HEK293 (cell line): ENCODE data around the gene BBLN.
A peak's percentile ranks its signal among the peaks of the same experiment; 100 is the strongest.
"Not testable (repeated sequence)": the region's sequence is repeated elsewhere in the genome, so short reads cannot be mapped to it uniquely, and the experiment has no call there.

ENCODE experiments used
- CTCF ChIA-PET: fragments of 350-600 bp; formaldehyde crosslinking; extraction: SDS; loops from one replicate; lab custom pipeline; 2021; ENCODE audit warnings: antibody characterized with exemption; lab: Yijun Ruan, JAX
- POLR2A ChIA-PET: fragments of 300-600 bp; formaldehyde crosslinking; extraction: SDS; loops from one replicate; lab custom pipeline; 2020; ENCODE audit warnings: antibody characterized with exemption, inconsistent platforms; lab: Yijun Ruan, JAX
- H3K27ac ChIP-seq: fragments of 200-500 bp; sonication (Bioruptor generic); 2 replicates; pipeline ENCODE4 v1.5.1; 2014; ENCODE audit warnings: low read depth, low read length, control low read depth, inconsistent platforms; ENCODE audit errors: extremely low read depth
- H3K36me3 ChIP-seq, 2 experiments: fragments of 200-500 bp in 1 of 2; sonication (Bioruptor generic) in 1 of 2; 1 replicate in 1 of 2; 2 replicates in 1 of 2; pipeline ENCODE4 v1.5.1; 2014 to 2017; ENCODE audit warnings: inconsistent platforms in 2 of 2, low read length in 2 of 2; ENCODE audit not compliant: control insufficient read depth in 2 of 2, insufficient read depth in 1 of 2
- H3K4me1 ChIP-seq: fragments of 200-500 bp; sonication (Bioruptor generic); 2 replicates; pipeline ENCODE4 v1.5.1; 2014; ENCODE audit warnings: mild to moderate bottlenecking, low read length, inconsistent platforms; ENCODE audit not compliant: control insufficient read depth, insufficient read depth
- H3K4me3 ChIP-seq: 2 replicates; pipeline ENCODE4 v1.5.1; 2011; ENCODE audit warnings: low read depth, mild to moderate bottlenecking, control low read depth, low read length, moderate library complexity
- H3K9me3 ChIP-seq: fragments of 200-500 bp; sonication (Bioruptor generic); 2 replicates; pipeline ENCODE4 v1.5.1; 2014; ENCODE audit warnings: low read depth, low read length, inconsistent platforms; ENCODE audit not compliant: control insufficient read depth, insufficient read depth
- REPIN1 ChIP-seq: fragments of 450-650 bp; formaldehyde crosslinking; IDR thresholded peaks from 2 replicates; pipeline ENCODE4 v1.5.1; 2017; ENCODE audit warnings: missing biosample characterization, missing genetic modification characterization, low read depth
- SCRT1 ChIP-seq: fragments of 450-650 bp; formaldehyde crosslinking; IDR thresholded peaks from 2 replicates; pipeline ENCODE4 v1.5.1; 2016; ENCODE audit warnings: missing biosample characterization, missing genetic modification characterization, borderline replicate concordance
- SCRT2 ChIP-seq: fragments of 450-650 bp; formaldehyde crosslinking; IDR thresholded peaks from 2 replicates; pipeline ENCODE4 v1.5.1; 2016; ENCODE audit warnings: missing biosample characterization, missing genetic modification characterization
- ZBTB1 ChIP-seq: fragments of 450-650 bp; formaldehyde crosslinking; IDR thresholded peaks from 2 replicates; pipeline ENCODE4 v1.5.1; 2016; ENCODE audit warnings: missing biosample characterization, missing genetic modification characterization
- ZBTB17 ChIP-seq: fragments of 450-650 bp; formaldehyde crosslinking; IDR thresholded peaks from 2 replicates; pipeline ENCODE4 v1.5.1; 2016; ENCODE audit warnings: missing biosample characterization, missing genetic modification characterization
- ZNF121 ChIP-seq: fragments of 450-650 bp; formaldehyde crosslinking; IDR thresholded peaks from 2 replicates; pipeline ENCODE4 v1.5.1; 2016; ENCODE audit warnings: missing biosample characterization, missing genetic modification characterization
- ZNF174 ChIP-seq: fragments of 450-650 bp; formaldehyde crosslinking; IDR thresholded peaks from 2 replicates; pipeline ENCODE4 v1.5.0; 2017; ENCODE audit warnings: missing biosample characterization, mild to moderate bottlenecking, missing genetic modification characterization
- ZNF324 ChIP-seq: fragments of 450-650 bp; formaldehyde crosslinking; IDR thresholded peaks from 2 replicates; pipeline ENCODE4 v1.5.1; 2016; ENCODE audit warnings: missing biosample characterization, missing genetic modification characterization
- ZNF366 ChIP-seq: fragments of 450-650 bp; formaldehyde crosslinking; conservative IDR thresholded peaks from 2 replicates; pipeline ENCODE4 v1.5.1; 2016; ENCODE audit warnings: missing biosample characterization, missing genetic modification characterization
- ZNF510 ChIP-seq: fragments of 450-650 bp; formaldehyde crosslinking; IDR thresholded peaks from 2 replicates; pipeline ENCODE4 v1.5.1; 2018; ENCODE audit warnings: mild to moderate bottlenecking, missing genetic modification characterization, missing biosample characterization; ENCODE audit not compliant: insufficient replicate concordance
- ZNF658 ChIP-seq: fragments of 450-650 bp; formaldehyde crosslinking; IDR thresholded peaks from 2 replicates; pipeline ENCODE4; 2016; ENCODE audit warnings: missing biosample characterization, missing genetic modification characterization

The BBLN gene

DNA sequence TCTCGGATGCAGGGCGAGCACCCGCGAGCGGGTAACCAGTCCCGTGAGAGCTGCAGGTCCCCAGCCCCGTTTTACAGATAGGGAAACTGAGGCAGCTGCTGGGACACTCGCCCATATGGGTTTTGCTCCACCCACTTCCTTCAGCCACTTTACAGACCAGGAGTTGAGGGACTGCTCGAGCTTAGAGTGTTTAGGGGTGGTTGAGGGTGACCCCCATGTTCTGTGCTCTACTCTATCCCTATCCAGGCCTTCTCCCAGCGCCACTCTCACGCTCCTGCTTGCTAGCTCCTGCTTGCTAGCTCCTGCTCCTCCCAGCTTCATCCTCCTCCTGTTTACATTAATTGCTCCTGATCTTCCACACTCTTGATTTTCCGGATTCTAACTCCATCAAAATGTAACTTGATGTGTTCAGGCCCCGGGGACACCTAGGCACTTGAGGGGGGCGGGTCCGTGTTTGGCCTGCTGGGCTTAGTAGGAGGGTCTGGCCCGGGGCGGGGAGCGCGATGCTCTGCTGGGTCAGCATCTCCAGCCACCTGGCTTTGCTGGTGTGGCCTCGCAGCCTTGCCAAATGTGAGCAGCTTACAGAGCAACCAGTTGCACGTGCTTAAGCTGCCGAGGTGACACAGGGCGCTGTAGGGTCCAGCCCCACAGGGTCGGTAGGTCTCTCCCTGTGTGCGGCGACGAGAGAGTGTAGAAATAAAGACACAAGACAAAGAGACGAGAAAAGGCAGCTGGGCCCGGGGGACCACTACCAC lies 31.1 kb upstream of the BBLN start (continued):
- TF ChIP-seq ZNF324 (tag by site-specific recombination) (no peak), ZNF366 (tag by site-specific recombination) (no peak), ZNF510 (no peak), SCRT1 (tag by site-specific recombination) (0 out of 2 replicates have a peak, but pooled peaks have one; percentile 22), ZNF658 (tag by site-specific recombination) (no peak), ZNF121 (tag by site-specific recombination) (no peak), ZNF174 (tag by site-specific recombination) (no peak), SCRT2 (tag by site-specific recombination) (0 out of 2 replicates have a peak, but pooled peaks have one; percentile 37), ZBTB1 (no peak), ZBTB17 (tag by site-specific recombination) (peak; percentile 12; the same call in 1 of the 2 replicates), REPIN1 (tag by site-specific recombination) (no peak)

- CTCF ChIA-PET = interaction anchor here (0.6 to 2.5 kb wide), 5 partner anchors 11 to 110 kb away, joined by 3 to 15 read pairs (median 5); no protein-coding TSS in a partner anchor
Observed at GRCh38 chr9:128129976-128130590, 30.0 kb upstream of the BBLN start.

GRCh38 chr9:128130651-128131050 lies 29.4 kb upstream of the BBLN start:
- POLR2A ChIA-PET, H3K9me3 ChIP-seq, H3K4me3 ChIP-seq, H3K36me3 ChIP-seq, H3K27ac ChIP-seq, H3K4me1 ChIP-seq: not testable (repeated sequence)
- CTCF ChIA-PET = interaction anchor here (1.1 to 1.7 kb wide), 2 partner anchors 15 to 19 kb away, joined by 3 to 5 read pairs; no protein-coding TSS in a partner anchor

More at GRCh38 chr9:128129976-128130590, 30.0 kb upstream of the BBLN start:
- H3K27ac ChIP-seq, POLR2A ChIA-PET, H3K4me1 ChIP-seq, H3K36me3 ChIP-seq, H3K9me3 ChIP-seq, H3K4me3 ChIP-seq: not testable (repeated sequence)

DNA sequence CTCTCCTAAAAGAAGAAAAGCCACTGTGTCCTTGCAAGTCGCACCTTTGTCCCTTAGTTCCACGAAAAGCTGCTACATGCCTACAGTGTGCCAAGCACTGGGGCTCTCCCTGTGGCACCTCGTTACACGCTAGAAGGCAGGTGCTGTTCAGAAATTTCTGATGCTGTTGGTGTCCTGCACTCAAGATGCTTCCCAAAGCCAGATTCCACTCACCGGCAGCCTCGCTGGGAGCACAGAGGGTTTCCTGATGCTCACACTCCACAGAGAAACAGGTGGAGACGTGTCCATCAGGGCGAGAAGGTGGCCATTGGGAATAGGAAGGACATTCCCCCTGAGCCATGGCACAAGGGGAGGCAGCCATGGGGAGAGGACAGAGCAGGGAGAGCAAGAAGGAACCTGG lies 28.7 kb upstream of the BBLN start:
- CTCF ChIA-PET = interaction anchor here (2.7 kb wide), 1 partner anchor 14 kb away, joined by 10 read pairs; no protein-coding TSS in a partner anchor
- POLR2A ChIA-PET = not testable (repeated sequence)

DNA sequence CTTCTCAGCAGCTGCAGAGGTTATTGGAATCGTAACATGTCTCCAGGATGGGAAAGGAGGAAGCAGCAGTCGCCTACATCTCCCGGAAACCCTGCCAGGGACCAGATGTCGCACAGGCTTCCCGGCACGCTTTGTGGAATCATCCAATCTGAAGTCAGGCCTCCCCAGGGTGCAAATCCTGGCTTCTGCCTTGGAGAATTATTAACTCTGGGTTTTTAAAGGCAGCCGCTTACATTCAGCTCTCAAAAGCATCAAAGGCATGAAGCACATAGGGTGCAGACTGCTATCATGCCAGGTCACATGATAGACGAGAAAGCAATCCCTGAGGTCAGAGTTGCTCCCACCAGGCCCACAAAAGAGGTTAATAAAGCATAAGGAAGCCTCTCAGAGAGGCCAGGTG lies 27.9 kb upstream of the BBLN start:
- H3K4me3 ChIP-seq, H3K4me1 ChIP-seq, H3K27ac ChIP-seq, H3K9me3 ChIP-seq, H3K36me3 ChIP-seq, POLR2A ChIA-PET: not testable (repeated sequence)
- CTCF ChIA-PET = interaction anchor here (2.7 kb wide), 1 partner anchor 14 kb away, joined by 10 read pairs; no protein-coding TSS in a partner anchor

More for the DNA sequence above, 28.7 kb upstream of the BBLN start:
- not testable (repeated sequence) for H3K4me3 ChIP-seq, H3K27ac ChIP-seq, H3K9me3 ChIP-seq, H3K36me3 ChIP-seq, H3K4me1 ChIP-seq

DNA sequence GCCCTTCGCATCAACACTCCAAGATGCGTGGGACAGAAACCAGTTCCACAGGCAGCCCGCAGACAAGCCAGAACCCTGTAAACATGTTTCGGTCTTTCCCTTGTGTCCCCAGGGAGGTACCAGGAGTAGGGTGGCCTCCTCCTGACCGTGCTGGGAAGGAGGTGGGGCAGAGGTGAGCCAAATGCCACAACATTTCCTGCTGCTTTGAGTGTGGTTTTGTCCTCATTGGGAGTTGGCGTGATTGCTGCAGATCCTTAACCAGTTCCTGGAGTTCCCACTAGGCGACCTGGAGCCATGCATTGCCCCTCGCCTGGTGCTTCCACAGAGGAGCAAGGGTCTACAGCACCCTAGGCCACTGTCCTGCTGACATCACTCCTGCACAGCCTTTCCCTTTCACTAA lies 24.5 kb upstream of the BBLN start:
- CTCF ChIA-PET = interaction anchor here (1.9 kb wide), 1 partner anchor 18 kb away, joined by 6 read pairs; no protein-coding TSS in a partner anchor
- POLR2A ChIA-PET, H3K27ac ChIP-seq, H3K4me3 ChIP-seq, H3K9me3 ChIP-seq, H3K4me1 ChIP-seq, H3K36me3 ChIP-seq: not testable (repeated sequence)
